ENCODE measurements around the gene IL17D.
"Not testable (repeated sequence)": the region's sequence is repeated elsewhere in the genome, so short reads cannot be mapped to it uniquely, and the experiment has no call there.

Gene IL17D, protein sequence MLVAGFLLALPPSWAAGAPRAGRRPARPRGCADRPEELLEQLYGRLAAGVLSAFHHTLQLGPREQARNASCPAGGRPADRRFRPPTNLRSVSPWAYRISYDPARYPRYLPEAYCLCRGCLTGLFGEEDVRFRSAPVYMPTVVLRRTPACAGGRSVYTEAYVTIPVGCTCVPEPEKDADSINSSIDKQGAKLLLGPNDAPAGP

DNA sequence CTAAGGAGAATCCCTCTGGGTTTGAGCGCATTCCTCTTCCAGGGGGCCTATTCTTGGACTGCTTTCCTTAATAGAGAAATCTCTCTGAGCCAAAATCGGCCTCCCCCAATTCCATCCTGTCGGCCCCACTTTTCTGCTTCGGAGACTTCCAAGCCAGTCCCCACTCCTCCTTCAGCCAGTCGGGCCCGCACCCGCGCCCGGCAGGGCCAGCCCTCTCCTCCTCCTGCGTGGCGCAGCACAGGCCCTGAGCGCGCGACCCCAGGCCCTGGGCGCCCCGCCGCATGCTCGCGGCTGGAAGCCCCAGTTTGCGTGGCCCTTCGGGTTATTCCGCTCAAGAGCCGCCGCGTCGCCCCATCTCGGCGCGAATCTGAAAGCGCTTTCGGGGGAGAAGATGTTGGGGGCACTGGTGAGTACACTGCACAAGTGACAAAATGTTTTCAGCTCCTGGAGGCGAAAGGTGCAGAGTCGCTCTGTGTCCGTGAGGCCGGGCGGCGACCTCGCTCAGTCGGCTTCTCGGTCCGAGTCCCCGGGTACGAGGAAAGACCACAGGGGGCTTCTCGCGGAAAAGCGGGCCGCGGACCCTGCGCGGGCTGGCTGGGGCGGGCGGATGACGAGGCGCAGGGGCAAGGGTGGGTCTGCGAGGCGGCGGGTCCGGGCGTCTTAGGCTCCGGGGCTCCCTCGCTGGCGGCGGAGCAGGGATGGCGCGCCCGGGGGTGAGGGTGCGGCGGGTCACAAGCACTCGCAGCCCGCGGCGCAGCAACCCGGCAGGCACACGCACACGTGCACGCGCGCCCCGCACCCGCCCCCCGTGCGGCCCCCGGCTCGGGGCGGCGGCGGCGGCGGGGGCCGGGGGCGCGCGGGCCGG is at the start of gene IL17D:
Gene IL17D, plus strand, starts transcription at position 785 of the 865 bp plus-strand sequence. CDS start 303 bp downstream, outside the sequence.
- DNase-seq (ENCODE audit: low read depth, low spot score), result no peak

DNA sequence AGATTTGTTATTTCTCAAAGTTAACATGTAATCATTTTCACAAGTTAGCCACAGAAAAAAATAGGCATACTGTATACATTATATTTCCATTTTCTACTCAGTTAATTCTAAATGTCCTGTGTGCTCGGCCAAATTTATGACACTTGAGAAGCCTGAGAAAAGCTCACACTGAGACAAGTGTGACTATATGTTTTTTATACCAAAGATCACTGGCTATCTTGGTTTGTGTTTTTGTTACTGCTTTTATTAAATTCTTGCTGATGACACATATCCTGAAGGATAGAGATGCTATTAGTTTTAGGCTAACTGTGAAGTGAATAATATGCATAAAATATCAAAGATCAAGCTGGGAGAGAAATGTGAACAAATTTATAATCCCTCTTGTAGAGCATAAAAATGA is 49.3 kb upstream of the IL17D start:
- DNase-seq (ENCODE audit: low read depth, low spot score), result peak; percentile 24

DNA sequence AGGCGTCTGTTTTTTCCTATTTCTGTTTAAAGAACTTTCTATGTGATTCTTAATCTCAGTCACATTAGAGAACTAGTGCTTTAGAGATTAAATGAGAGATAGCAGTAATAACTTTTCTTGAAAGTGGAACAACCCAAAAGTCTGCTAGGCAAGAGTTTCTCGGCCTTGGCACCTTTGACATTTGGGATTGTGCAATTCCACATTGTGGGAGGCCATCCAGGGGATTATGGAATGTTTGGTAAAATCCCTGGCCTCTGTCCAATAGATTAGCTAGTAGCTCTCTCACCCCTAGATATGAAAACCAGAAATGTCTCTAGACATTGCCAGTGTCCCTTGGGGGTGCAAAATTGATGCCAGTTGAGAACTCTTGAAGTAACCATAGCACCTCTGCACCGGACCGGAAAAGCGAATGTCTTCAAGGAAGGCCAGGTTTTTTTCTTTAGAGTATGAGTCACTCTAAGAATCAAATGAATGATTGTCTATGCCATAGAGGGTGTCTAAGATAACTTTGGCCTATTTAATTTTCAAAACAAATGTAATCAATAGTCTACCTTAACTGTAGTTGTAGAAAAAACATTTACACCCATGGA is 45.0 kb upstream of the IL17D start:
- DNase-seq (ENCODE audit: low read depth, low spot score), result no peak

DNA sequence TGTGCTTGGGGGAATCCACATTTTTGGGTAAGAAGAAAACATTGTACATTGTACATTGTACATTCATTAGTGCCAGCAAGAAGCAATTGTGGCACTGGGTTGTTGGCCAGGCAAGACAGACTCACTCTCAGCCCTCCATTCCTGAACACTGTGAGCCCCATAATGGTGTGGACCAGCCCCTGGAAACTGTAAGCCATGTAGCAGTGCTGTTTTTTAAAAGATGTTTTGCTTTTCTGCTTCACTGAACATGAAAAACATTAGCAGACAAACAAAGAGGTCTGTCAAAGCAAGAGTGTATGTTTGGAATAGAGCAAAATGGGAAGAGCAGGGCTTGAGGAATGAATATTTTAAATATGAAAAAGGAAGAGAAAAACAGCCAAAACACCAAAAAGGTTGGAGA is 39.1 kb upstream of the IL17D start:
- no peak for DNase-seq (ENCODE audit: low read depth, low spot score)

DNA sequence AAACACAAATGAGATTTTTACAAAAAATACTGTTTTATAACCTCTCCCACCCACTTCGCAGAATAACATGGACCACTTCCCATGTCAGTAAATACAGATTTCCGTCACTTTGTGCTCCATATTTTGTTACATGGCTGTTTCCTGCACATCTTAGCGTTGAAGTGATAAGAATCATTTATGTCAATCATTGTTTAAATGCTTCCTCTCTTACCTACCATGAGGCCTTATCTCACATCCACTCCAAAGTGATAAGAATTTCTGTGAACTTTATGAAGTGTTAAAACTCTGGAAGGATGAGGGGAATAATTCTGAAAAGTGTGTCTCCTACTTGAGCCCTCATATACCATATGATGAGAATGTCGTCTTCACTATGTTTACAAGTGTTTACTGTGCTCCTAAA is 36.6 kb upstream of the IL17D start:
- no peak for DNase-seq (ENCODE audit: low read depth, low spot score)

DNA sequence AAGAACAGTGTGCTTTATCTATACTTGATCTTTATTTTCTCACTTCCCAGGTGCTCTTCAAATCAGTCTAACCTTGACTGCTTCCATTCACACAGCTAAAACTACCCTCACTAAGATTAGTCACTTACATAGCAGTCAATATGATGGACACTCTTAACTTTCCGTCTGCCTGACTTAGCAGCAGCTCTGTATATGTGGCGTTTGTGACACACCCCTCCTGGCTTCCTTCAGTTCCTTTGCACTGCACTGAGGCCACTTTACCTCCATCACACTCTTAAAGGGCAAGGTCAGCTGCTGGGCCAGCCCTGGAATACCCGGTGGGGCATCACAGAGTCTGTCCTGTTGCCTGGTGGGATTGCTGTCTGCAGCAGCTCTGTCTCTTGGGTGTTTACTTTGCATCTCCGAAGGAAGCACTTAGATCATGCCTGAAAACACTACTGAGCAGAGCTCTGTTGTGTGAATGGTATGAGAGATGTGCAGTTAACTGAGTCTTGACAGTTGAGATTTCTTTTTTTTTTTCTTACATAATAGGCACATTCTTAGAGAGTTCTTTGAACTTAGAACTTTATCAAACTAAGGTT is 35.6 kb upstream of the IL17D start:
- DNase-seq (ENCODE audit: low read depth, low spot score), result no peak

DNA sequence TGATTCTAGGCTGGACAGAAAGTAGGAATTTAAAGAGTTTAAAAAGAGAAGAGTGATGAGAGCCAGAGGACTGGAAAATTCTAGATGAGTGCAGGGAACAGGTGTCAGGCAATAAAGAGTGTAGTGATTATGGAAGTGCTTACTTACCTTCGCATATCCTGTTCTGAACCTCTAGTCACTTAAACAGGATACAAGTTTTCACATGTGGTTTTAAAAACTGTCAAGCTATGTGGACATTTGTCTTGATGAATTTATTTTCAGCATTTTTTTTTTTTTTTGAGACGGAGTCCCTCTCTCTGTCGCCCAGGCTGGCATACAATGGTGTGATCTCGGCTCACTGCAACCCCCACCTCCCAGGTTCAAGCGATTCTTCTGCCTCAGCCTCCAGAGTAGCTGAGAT is 34.3 kb upstream of the IL17D start:
- no peak for DNase-seq (ENCODE audit: low read depth, low spot score)

DNA sequence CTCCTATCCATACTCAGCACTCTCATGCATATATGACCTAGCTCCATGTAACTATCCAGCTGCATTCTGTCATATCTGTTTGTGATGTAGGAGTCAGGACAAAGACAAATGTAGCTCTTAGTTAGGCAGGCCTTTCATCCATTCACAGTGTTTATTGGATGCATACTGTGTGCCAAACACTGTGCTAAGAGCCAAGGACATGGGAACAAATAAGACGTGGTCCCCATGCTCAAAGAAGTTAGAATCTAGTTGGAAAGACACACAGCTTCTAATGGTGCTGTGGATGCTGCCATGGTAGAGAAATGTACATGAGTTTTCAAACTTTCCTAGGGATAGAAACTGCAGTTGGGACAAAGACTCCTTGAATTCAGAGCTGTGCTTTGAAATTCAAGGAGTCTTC is 31.7 kb upstream of the IL17D start:
- DNase-seq (ENCODE audit: low read depth, low spot score), result no peak

DNA sequence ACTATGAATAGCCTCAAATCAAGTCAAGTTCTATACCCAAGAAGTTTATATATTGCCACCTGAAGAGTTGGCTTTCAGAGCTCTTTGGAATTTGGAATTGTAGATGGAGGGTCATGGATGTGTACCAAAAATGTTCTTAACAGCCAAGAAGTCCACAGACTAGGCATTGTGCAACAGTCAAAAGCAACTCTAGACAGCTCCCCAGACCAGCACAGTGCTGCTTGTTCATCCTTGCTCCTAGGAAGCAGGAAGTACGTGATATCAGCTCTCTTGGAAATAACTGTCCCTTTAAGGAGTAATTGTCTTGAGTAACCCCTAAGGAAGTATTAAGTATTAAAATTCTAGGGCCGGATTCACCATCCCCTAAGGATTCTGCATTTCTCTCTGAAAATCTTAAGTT is 30.7 kb upstream of the IL17D start:
- DNase-seq (ENCODE audit: low read depth, low spot score), result no peak

DNA sequence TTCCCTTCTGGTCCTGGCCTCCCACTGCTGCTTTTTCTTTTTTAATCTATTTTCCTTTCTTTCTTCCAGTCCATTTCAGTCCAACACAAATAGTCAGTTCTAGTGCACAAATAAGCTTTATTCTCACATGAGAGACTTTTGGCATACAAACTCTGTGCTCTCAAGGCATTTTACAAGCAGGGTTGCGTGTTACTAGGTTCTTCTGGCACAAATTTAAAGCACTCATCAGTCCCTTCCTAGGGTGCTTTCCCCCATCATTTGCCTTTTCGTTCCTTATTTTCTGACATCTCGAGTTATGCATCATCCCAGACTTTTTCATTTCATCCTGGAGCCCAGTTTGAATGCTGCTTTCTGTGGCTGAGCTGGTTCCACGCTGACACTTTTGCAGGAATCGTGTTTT is 29.8 kb upstream of the IL17D start:
- DNase-seq (ENCODE audit: low read depth, low spot score), result no peak

DNA sequence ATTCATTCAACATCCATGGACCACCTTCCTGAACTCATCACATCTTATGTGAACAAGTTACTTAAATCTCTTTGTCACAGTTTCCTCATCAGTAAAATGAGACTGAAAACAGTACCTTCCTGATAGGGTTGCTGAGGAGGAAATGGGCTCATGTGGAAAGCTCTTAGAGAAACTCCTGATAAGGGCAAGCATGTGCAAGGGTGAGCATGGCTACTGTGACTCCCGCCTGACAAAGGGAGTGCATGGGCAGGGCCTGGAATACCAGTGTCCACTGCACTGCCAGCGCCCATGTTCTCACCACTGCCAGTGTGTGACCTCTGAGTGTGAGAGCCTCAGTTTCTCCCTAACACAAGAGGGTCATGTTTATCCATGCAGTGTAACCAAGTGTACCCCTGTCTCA is 27.3 kb upstream of the IL17D start:
- DNase-seq (ENCODE audit: low read depth, low spot score), result no peak

DNA sequence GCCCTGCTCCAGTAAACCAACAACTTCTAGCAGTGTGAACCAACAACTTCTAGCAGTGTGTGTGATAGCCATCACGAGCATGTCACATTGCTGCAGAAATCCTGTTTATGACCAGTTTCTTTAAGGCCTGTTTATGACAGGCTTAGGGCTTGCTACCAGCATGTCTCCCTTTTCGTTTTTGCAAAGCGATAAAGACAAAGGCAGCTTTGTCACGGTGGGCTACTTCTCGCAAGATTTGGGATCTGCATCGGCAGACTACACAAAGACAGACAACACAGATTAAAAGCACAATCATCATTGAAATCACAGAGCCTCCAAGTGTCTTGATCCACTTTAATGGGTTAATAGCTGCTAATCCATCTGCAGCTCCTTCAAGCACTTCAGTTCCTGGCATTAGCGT is 24.9 kb upstream of the IL17D start:
- not testable (repeated sequence) for DNase-seq (ENCODE audit: low read depth, low spot score)

DNA sequence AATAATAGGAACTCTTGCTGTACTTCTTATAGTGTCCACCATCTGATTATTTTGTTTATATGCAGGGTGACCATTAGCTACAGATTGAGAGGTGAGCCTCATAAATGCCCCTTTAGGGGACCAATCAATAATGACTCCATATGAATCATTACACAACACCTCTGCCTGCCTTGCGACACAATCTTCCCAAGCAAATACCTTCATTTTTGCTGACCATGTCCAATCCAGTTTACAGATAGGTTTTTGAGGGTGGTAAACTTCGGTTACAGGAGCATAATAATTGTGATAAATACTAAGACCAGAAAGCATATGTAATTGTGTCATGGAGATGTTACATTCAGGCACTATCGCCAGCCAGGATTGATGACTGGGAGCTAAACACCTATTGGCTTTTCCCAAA is 23.6 kb upstream of the IL17D start:
- no peak for DNase-seq (ENCODE audit: low read depth, low spot score)

DNA sequence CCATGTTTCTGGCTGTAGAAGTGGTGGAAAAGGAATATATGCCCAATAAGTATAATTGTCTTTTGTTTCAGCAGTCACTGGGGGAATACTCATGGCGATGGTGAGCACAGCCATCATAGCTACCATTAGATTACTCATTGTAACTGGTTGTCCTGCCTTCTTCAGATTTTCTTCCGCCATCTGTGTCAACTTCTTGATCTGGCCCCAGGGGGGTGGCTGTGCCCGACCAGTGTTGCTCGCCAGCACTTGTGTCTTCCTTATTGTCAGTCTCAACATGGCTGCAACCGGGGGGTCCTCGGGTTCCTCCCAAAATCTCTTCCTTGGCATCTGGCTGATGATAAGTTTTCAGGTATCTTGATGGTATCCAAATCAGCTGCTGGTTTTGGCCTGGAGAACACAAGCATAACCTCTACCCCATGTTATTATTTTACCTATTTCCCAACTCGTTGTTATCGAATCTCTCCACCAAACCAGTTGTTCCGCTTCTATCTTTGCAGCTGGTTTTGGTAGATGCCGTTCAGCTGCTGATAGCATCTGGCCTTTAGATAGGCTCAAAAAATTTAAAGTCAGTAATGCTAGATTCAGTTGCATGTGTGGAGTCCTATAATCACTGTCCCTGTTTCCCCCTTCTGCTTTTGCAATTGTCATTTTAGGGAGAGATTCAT is 23.0 kb upstream of the IL17D start:
- DNase-seq (ENCODE audit: low read depth, low spot score), result no peak

DNA sequence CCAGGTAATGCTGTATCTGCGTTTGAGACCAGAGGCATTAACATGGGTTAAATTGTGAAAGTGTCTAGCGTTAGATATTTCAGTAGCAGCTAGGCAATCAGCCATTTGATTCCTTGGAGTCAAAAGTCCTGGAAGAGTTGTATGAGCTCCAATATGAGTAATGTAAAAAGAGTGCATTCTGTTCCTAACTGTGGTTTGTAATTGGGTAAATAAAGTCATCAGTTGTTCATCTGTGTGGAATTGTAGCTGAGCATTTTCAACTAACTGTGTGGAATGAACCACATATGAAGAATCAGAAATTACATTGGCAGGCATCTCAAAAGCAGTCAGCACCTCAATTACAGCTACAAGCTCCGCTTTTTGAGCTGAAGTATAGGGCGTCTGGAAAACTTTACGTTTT is 22.0 kb upstream of the IL17D start:
- not testable (repeated sequence) for DNase-seq (ENCODE audit: low read depth, low spot score)

DNA sequence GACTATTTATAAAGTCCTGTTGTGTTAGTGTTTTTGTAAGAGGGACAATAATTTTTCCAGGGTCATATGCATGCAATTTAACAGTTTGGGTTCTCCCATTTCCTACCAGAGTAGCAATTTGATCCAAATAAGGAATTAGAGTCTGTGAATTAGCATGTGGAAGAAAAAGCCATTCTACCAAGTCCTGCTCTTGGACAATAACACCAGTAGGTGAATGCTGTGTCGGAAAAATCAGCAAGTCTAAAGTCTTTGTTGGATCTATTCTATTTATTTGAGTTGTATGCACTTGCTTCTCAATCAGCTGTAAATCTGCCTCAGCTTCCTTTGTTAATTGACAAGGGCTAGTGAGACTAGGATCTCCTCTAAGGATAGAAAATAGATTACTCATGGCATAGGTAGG is 21.4 kb upstream of the IL17D start:
- DNase-seq (ENCODE audit: low read depth, low spot score), result no peak

DNA sequence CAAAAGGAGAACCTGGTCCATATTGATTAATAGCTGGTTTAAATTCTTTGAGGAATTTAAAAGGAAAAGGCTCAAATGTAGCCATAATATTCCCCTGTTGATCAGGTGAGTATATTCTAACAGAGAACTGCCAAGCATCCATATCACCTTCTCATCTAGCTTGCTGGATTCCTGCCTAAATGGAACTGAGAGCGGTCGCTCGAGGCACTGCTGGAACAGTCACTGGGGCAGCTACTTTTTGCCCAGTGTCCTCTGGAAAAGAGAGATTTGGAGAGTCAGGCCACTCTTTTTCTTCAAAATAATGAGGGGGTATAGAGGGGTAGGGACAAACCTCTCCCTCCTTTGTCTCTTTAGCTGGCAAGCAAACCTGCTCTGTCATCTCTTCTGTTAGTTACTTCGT is 19.5 kb upstream of the IL17D start:
- no peak for DNase-seq (ENCODE audit: low read depth, low spot score)

DNA sequence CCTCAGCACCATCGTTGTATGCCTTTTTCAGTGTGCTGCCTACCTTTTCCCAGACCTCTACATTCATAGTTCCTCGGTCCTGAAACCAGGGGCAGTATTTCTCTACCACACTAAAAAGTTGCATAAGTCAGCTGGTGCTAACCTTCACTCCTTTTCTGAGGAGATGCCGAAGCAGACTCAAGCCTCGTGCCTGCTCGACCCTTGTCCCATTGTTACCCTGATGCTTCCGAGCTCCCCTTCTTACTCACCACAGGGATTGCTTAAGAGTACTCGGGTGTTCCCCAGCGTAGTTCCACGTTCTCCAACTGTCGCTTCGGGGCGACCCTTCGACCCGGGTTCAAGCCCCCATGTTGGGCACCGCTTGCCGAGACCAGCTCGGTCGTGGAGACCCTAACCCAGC is 19.0 kb upstream of the IL17D start:
- DNase-seq (ENCODE audit: low read depth, low spot score), result no peak

DNA sequence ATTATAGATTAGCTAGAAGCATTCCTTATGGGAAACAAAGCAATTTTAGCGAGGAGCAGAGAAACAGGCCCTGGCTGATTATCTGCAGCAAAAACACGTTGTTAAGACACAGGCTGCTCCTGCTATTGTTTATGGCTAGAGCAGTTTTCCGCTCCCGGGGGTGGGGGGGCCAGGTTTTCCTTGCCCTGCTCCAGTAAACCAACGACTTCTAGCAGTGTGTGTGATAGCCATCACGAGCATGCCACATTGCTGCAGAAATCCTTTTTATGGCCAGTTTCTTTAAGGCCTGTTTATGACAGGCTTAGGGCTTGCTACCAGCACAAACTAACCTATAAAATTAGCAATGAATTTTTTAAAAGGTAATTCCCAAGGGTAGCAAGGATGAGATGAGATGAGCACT is 18.4 kb upstream of the IL17D start:
- no peak for DNase-seq (ENCODE audit: low read depth, low spot score)

DNA sequence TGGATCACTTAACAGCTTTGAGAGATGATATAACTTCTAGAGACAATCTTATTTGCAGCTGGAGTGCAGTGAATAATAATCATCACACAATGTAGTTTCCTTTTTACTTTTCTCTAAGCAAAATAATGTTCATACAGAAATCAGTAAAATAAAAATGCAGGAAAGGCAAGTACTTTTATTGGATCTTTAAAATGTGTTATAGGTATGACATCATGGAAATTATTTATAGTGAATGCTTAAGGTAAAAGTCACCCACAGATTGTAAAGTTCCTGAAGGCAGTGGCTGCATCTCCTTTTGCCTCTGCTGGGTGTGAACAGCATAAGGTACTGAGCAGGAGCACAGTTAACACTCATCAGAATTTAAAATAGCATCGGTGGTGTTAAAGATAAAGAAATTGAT is 17.3 kb upstream of the IL17D start:
- no peak for DNase-seq (ENCODE audit: low read depth, low spot score)

DNA sequence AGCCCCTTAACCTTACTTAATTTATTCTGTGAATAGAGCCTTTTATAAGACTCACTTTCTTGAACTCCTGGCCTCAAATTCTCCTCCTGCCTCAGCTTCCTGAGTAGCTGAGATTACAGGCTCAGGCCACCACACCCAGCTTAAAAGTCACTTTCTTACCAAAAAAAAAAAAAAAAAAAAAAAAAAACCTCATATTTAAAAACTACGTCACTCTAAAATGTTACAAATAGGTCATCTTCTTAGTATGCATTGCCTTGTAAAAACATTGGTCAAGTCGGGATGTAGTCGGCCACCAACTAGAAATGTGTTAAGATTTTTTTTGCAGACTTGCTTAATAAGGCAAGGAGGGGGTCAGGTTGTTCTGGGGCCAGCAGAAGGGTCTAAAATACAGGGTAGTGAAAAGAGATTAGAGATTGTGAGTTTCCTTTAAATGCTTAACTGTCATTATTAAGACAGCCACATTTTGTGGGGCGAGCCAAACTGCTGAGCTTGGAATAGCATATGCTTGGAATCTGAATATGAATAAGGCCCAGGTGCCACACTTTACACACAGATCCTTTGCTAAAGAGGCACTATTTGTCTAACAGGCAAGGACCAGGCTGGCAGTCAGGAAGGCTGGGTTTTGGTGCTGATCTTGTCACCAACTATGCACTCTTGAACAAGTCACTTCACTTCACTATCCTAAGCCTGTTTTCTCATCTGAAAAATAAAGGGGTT is 16.5 kb upstream of the IL17D start:
- DNase-seq (ENCODE audit: low read depth, low spot score), result no peak
